Stimulated activated CD4-positive, alpha-beta T cell treated with anti-CD3 and anti-CD28 coated beads, Interleukin-4, amount 100 ng/mL, for 4 hours (primary cell): ENCODE results near the gene BRMS1L.
"Not testable (repeated sequence)": the region's sequence is repeated elsewhere in the genome, so short reads cannot be mapped to it uniquely, and the experiment has no call there.

Source experiments
- DNase-seq, 2 experiments: peaks; one replicate each; pipeline ENCODE4 v3.0.0-alpha.2; 2020

The BRMS1L gene

GRCh38 chr14:35826218-35826951 is at the start of gene BRMS1L:
TSS of gene BRMS1L (plus strand) at chr14:35826338. CDS start at chr14:35826517, 179 bp downstream.
- peak; percentile 95 to 97 for DNase-seq

GRCh38 chr14:35776823-35777222 is 49.3 kb upstream of the BRMS1L start:
- DNase-seq, result no peak

- DNase-seq, result not testable (repeated sequence)
Measured at GRCh38 chr14:35777550-35777949, 48.6 kb upstream of the BRMS1L start.

GRCh38 chr14:35779368-35779767 is 46.8 kb upstream of the BRMS1L start:
- DNase-seq, result no peak

- DNase-seq, result no peak
Measured at GRCh38 chr14:35783699-35784098, 42.4 kb upstream of the BRMS1L start.

GRCh38 chr14:35786856-35787255 is 39.3 kb upstream of the BRMS1L start:
- DNase-seq, result no peak

GRCh38 chr14:35789651-35790050 is 36.5 kb upstream of the BRMS1L start:
- DNase-seq, result no peak

- no peak for DNase-seq
Measured at GRCh38 chr14:35797796-35798195, 28.3 kb upstream of the BRMS1L start.

GRCh38 chr14:35806006-35806907 is 19.9 kb upstream of the BRMS1L start:
- DNase-seq, result no peak

GRCh38 chr14:35807131-35807961 is 18.8 kb upstream of the BRMS1L start:
- DNase-seq, result no peak

GRCh38 chr14:35808076-35808637 is 18.0 kb upstream of the BRMS1L start:
- peak in 1 of 2 experiments; percentile 35 for DNase-seq

- DNase-seq, result peak; percentile 83 to 94
Measured at GRCh38 chr14:35808638-35809563, 17.2 kb upstream of the BRMS1L start, which contains the start of gene RALGAPA1. TSS of gene RALGAPA1 (minus strand) at chr14:35809295. CDS start at chr14:35808835, 460 bp downstream.

- no peak for DNase-seq
Measured at GRCh38 chr14:35809597-35809996, 16.5 kb upstream of the BRMS1L start.

GRCh38 chr14:35810963-35811362 is 15.2 kb upstream of the BRMS1L start:
- DNase-seq, result no peak

GRCh38 chr14:35814371-35815005 is 11.7 kb upstream of the BRMS1L start:
- DNase-seq, result peak; percentile 65 to 75

- no peak for DNase-seq
Measured at GRCh38 chr14:35818346-35819115, 7.6 kb upstream of the BRMS1L start.

GRCh38 chr14:35819591-35820540 is 6.3 kb upstream of the BRMS1L start:
- DNase-seq, result no peak

- no peak for DNase-seq
Measured at GRCh38 chr14:35821564-35822411, 4.3 kb upstream of the BRMS1L start.
